ENCODE measurements around the gene TRIM33.
"Not testable (repeated sequence)": the region's sequence is repeated elsewhere in the genome, so short reads cannot be mapped to it uniquely, and the experiment has no call there.

TRIM33 gene

GRCh38 chr1:114423455-114423854 lies 87.5 kb downstream of the TRIM33 start:
- DNase-seq (ENCODE audit: extremely low read depth, insufficient read length), result no peak
- H3K36me3 ChIP-seq (ENCODE audit: control insufficient read depth, insufficient read depth, low read length), result peaks cover 3% of the 10 kb centered on the region
- H3K27me3 ChIP-seq (replicated peaks; ENCODE audit: control insufficient read depth, insufficient read depth, low read length), result no peaks in the 10 kb centered on the region
- TF ChIP-seq CTCF (IDR thresholded peaks at IDR 0.05; ENCODE audit: insufficient read depth, low read length, poor library complexity, severe bottlenecking), result no peak
- H3K4me3 ChIP-seq (replicated peaks; ENCODE audit: low read depth, low read length), result no peak overlapping the region

- not testable (repeated sequence) for H3K4me3 ChIP-seq (replicated peaks; ENCODE audit: low read depth, low read length); H3K36me3 ChIP-seq (ENCODE audit: control insufficient read depth, insufficient read depth, low read length); H3K27me3 ChIP-seq (replicated peaks; ENCODE audit: control insufficient read depth, insufficient read depth, low read length); DNase-seq (ENCODE audit: extremely low read depth, insufficient read length)
Measured at GRCh38 chr1:114418948-114419347, 92.1 kb downstream of the TRIM33 start.

GRCh38 chr1:114397601-114398000 lies 113.4 kb downstream of the TRIM33 start:
- DNase-seq (ENCODE audit: extremely low read depth, insufficient read length), result no peak
- Histone ChIP-seq H3K27me3 (replicated peaks; ENCODE audit: control insufficient read depth, insufficient read depth, low read length) (no peaks in the 10 kb centered on the region), H3K36me3 (ENCODE audit: control insufficient read depth, insufficient read depth, low read length) (no peaks in the 10 kb centered on the region; the same call in 1 of the 2 replicates), H3K4me3 (replicated peaks; ENCODE audit: low read depth, low read length) (no peak overlapping the region)
- no peak for TF ChIP-seq CTCF (IDR thresholded peaks at IDR 0.05; ENCODE audit: insufficient read depth, low read length, poor library complexity, severe bottlenecking)

- no peak for TF ChIP-seq CTCF (IDR thresholded peaks at IDR 0.05; ENCODE audit: insufficient read depth, low read length, poor library complexity, severe bottlenecking)
- H3K36me3 ChIP-seq (ENCODE audit: control insufficient read depth, insufficient read depth, low read length), result no peaks in the 10 kb centered on the region; the same call in 1 of the 2 replicates
- no peaks in the 10 kb centered on the region for H3K27me3 ChIP-seq (replicated peaks; ENCODE audit: control insufficient read depth, insufficient read depth, low read length)
- no peak for DNase-seq (ENCODE audit: extremely low read depth, insufficient read length)
- no peak overlapping the region for H3K4me3 ChIP-seq (replicated peaks; ENCODE audit: low read depth, low read length)
Measured at GRCh38 chr1:114395863-114396262, 115.1 kb downstream of the TRIM33 start.

GRCh38 chr1:114390960-114391359 lies 120.0 kb downstream of the TRIM33 start:
- no peaks in the 10 kb centered on the region; the same call in 1 of the 2 replicates for H3K36me3 ChIP-seq (ENCODE audit: control insufficient read depth, insufficient read depth, low read length)
- H3K4me3 ChIP-seq (replicated peaks; ENCODE audit: low read depth, low read length), result no peak overlapping the region
- no peak for DNase-seq (ENCODE audit: extremely low read depth, insufficient read length)
- TF ChIP-seq CTCF (IDR thresholded peaks at IDR 0.05; ENCODE audit: insufficient read depth, low read length, poor library complexity, severe bottlenecking), result no peak
- no peaks in the 10 kb centered on the region for H3K27me3 ChIP-seq (replicated peaks; ENCODE audit: control insufficient read depth, insufficient read depth, low read length)

GRCh38 chr1:114390361-114390760 lies 120.6 kb downstream of the TRIM33 start:
- Histone ChIP-seq H3K27me3 (replicated peaks; ENCODE audit: control insufficient read depth, insufficient read depth, low read length) (no peaks in the 10 kb centered on the region), H3K36me3 (ENCODE audit: control insufficient read depth, insufficient read depth, low read length) (no peaks in the 10 kb centered on the region; the same call in 1 of the 2 replicates), H3K4me3 (replicated peaks; ENCODE audit: low read depth, low read length) (no peak overlapping the region)
- DNase-seq (ENCODE audit: extremely low read depth, insufficient read length), result no peak
- TF ChIP-seq CTCF (IDR thresholded peaks at IDR 0.05; ENCODE audit: insufficient read depth, low read length, poor library complexity, severe bottlenecking), result no peak
